SW 1271 (cell line): ENCODE results near the gene KCNK15.

ENCODE experiments used
- DNase-seq, 2 experiments: peaks; one replicate each; lab custom pipeline; 2025; lab: John Stamatoyannopoulos, UW

Gene KCNK15

GRCh38 chr20:44788706-44789456 lies 43.2 kb downstream of the KCNK15 start:
- no peak for DNase-seq

- DNase-seq: no peak
Measured at GRCh38 chr20:44790638-44791393, 45.2 kb downstream of the KCNK15 start.

GRCh38 chr20:44792796-44793195 lies 47.1 kb downstream of the KCNK15 start:
- DNase-seq: no peak

- no peak for DNase-seq
Measured at GRCh38 chr20:44795836-44796235, 50.2 kb downstream of the KCNK15 start.

- DNase-seq: no peak
Measured at GRCh38 chr20:44796311-44796710, 50.6 kb downstream of the KCNK15 start.

- DNase-seq: no peak
Measured at GRCh38 chr20:44796758-44797457, 51.2 kb downstream of the KCNK15 start.

GRCh38 chr20:44799691-44800090 lies 54.0 kb downstream of the KCNK15 start:
- DNase-seq: no peak

GRCh38 chr20:44800391-44801046 lies 54.9 kb downstream of the KCNK15 start:
- no peak for DNase-seq
